ENCODE results near the gene CREM.

CREM gene

DNA sequence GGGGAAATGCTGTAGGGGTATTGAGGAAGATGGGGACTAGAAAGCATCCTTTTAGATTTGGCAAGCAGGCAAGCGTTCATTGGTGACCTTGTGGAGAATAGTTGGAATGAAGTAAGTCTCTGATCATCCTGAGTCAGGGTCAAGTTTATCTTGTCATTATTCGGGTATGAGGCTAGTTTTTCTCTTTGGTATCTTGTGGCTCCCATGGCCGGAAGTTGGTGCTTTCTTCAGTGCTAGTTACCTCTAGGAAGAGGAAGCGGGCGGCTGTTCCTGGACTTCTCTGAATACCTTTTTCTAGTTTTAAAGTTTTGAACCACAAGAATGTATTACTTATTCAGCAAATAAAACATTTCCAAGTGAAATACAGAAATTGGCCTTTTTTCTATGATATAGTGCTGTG is 9.2 kb downstream of the CREM start:
- no peak for DNase-seq (ENCODE audit: low read depth)

GRCh38 chr10:35136263-35136815 is 9.7 kb downstream of the CREM start:
- no peak for DNase-seq (ENCODE audit: low read depth)

- DNase-seq (ENCODE audit: low read depth) = no peak
Observed at GRCh38 chr10:35140126-35140525, 13.5 kb downstream of the CREM start.

DNA sequence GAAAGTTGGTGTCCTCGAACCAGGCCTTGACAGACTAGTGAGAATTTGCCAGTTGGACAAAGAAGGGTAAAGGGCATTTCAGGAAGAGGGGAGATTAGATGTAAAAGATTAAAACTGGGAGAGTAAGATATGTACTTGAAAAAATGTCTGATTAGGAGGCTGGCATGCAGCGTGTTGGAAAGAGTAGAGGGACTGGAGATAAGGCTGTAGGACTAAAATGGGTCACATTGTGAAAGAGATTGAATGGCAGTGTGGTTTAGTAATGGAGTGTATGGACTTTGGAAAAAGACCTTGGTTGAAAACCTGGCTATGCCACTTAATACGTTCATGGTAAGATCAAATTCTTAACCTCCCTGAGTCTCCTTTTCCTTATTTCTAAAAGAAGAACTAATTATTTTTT is 14.1 kb downstream of the CREM start:
- no peak for DNase-seq (ENCODE audit: low read depth)

- DNase-seq (ENCODE audit: low read depth) = no peak
Observed at GRCh38 chr10:35150308-35150707, 23.7 kb downstream of the CREM start.

GRCh38 chr10:35152992-35153391 is 26.3 kb downstream of the CREM start:
- DNase-seq (ENCODE audit: low read depth) = no peak

DNA sequence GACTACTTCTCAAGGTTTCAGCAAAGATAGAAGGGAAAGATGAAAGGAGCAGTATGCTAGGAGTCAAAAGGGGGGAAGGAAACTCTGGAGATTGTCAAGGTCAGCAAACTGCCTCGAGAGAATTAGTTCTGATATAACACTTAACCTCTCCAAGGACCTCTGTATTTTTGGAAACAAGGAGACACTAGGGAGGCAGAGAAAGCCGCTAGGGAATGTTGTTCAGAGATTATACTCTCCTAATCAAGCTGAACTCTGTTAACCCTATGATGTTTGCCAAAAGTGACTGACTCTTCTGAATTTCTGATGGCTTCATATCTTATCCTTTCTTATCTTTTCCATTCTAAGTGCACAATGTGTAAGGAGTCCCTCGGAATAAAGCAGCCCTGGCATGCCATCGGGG is 27.1 kb downstream of the CREM start:
- no peak for DNase-seq (ENCODE audit: low read depth)

DNA sequence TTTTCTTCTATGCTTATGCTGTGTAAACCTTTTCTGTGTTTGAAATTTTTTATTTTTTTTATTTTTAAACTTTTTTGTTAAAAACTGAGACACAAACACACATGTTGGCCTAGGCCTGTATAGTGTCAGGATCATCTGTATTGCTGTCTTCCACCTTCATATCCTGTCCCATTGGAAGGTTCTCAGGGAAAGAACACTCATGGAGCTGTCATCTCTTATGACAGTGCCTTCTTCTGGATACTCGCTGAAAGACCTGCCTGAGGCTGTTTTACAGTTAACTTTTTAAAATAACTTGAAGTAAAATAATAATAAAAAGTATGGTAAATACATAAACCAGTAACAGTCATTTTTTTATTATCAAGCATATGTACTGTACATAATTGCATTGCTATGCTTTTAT is 34.1 kb downstream of the CREM start:
- DNase-seq (ENCODE audit: low read depth) = no peak

DNA sequence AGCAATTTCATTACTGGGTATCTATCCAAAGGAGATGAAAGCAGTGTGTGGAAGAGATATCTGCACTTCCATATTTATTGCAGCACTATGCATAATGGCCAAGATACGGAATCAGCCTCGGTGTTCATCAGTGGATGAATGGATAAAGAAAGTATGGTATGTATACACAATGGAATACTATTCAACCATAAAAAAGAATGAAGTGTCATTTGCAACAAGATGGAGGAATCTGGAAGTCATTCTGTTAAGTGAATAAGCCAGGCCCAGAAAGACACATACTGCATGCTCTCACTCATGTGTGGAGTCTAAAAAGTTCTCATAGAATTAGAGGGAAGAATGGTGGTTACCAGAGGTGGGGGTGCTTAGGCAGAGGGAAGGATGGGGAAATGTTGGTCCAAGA is 35.3 kb downstream of the CREM start:
- no peak for DNase-seq (ENCODE audit: low read depth)

- DNase-seq (ENCODE audit: low read depth) = no peak
Observed at GRCh38 chr10:35165136-35165535, 38.5 kb downstream of the CREM start.

DNA sequence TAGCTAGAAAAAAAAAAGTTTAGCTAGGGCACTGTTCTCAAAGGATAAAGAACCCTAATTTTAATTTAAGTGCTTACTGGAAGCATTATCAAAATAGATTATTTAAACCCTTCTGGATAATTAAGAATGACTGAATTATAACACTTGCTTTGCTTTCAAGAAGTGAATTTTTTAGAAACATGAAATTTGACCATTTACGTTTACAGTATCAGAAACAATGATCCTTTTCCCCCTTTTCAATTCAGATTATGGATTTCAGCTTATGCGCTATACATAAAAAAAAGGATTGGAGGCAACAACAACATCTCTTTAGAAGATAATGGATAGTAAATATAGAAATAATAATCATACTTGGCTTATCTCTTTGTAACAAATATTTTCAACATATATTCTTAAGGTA is 39.2 kb downstream of the CREM start:
- DNase-seq (ENCODE audit: low read depth) = no peak

GRCh38 chr10:35166607-35167006 is 40.0 kb downstream of the CREM start:
- no peak for DNase-seq (ENCODE audit: low read depth)

DNA sequence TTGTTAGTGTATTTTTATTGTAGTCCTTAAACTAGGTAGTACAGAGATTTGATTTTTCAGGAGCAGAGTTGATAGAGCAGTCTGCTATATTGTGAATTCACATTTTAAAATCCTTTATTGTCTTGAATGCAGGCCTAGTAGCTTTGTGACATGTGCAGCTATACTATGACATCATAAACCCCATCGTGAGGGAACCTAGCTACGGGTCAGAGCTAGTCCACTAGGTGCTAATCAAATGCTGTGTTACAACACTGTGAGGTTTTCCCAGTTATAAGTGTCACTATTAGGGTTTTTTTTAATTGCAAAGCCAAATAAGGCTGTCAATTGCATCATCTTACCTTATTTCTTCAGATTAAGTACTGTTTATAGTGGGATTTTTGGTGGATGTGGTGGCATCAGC is 40.7 kb downstream of the CREM start:
- DNase-seq (ENCODE audit: low read depth) = no peak

DNA sequence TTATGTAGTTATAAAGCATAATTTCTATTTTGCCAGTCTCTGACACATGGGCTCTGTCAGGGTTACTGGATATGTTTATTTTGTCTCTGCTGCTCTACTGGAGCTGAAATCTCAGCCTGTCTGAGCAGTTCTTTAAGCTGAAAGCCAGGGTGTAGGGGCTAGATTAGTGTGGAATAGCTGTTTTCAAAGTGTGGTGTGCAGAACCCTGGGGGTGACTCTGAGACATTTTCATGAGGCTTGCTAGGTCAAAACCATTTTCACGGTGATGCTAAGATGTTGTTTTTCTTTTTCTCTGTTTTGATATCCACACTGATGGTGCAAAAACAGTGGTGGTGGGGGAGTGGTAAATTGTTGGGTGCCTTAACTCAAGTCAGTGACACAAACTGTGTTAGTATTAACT is 45.5 kb downstream of the CREM start:
- DNase-seq (ENCODE audit: low read depth) = no peak

GRCh38 chr10:35172574-35172973 is 45.9 kb downstream of the CREM start:
- no peak for DNase-seq (ENCODE audit: low read depth)

GRCh38 chr10:35178331-35178730 is 51.7 kb downstream of the CREM start:
- no peak for DNase-seq (ENCODE audit: low read depth)

DNA sequence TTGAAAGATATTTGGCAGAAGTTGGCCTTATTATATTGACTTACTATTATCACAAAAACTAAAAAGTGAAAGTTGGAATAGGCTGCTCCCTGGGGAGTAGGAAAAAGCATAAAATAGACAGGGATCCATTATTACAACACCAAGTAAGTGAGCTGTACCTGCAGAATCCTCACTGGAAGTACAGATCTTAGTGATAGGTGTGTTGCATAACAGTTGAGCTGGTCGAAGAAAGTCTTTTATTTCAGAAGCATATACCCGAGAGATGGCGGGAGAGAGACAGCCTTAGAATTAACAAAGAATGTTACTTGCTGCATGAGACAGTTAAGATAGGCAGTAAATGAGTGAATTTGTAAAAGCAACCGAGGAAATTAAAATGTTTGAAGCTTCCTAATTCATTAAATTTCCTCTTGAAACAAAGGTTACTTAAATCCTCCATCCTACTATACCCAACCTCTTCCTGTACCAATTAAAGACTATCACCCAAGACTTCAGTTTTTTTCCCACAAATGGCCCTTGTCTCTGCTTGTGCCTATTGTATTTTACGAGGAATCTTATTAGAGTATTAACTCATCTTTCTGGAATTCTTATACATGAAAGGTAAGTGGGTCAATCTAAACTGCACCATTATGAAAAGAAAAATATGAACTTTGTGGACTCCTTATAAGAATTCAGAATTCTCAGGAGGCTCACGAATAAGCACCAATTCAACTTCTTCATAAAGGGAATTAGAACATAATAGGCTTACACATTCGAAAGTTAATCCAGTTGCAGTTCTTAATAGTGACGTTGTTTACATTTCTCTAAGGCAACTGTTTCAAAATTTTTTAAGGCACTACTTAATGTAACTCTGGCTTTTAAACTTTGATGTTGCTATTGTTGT is 56.2 kb downstream of the CREM start:
- DNase-seq (ENCODE audit: low read depth) = no peak

DNA sequence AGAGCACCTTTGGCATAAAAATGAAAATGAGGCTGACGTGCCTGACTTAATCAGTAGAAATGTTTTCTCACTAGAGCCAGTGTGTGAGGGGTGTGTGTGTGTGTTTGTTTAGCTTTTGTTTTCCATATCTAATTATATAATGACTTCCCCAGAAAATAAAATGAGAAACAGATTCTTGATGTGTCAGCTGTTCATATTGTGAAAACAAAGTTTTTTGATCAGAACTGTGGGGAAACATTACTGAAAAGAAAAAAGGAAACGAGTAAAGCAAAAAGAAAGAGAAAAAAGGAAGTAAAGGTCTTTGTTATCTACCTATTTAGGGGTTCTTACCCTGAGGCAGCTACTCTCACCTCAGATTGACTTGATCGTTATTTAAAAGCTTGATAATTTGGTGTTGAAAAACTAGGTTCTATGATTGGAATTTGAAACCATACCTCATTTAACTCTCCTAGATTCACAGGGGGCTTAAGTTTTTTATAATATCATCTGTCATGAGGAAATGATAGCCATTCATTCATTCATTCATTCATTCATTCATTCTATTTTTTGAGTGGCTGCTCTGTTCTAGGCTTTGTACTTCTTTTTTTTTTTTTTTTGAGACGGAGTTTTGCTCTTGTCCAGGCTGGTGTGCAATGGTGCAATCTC is 58.0 kb downstream of the CREM start:
- no peak for DNase-seq (ENCODE audit: low read depth)

GRCh38 chr10:35185260-35186034 is 58.8 kb downstream of the CREM start:
- no peak for DNase-seq (ENCODE audit: low read depth)

- DNase-seq (ENCODE audit: low read depth) = no peak
Observed at GRCh38 chr10:35188954-35189353, 62.3 kb downstream of the CREM start.

- DNase-seq (ENCODE audit: low read depth) = no peak
Observed at GRCh38 chr10:35191523-35191922, 64.9 kb downstream of the CREM start.

DNA sequence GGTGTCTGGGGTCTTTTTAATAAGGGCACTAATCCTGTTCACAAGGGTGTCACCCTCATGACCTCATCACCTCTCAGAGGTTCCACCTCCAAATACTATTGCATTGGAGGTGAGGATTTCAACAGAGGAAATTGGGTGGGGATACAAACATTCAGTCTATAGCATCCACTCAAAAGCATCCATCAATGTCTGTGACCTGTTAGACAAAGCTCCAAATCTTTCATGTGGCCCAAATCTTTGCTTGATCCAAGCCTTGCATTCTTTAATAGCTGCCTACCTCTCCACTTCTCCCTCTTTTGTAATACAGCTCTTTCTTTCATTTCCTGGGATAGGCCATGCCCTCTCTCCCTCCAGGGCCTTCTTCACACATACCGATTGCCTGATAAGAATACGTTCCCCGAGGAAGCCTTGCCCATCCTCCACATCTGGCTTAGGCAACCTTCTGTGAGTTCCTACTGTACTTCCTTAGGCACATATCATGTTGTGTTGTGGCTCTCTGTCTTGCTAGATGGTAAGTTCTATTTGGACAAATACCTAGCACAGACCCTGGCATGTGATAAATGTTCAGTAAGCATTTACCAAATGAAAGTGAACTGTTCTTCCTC is 66.1 kb downstream of the CREM start:
- DNase-seq (ENCODE audit: low read depth) = no peak

Data from stimulated activated CD8-positive, alpha-beta memory T cell treated with anti-CD3 and anti-CD28 coated beads, Interleukin-12 subunit alpha, Interleukin-12 subunit beta, amount 100 ng/mL, for 4 hours (primary cell).